ENCODE results near the gene VAPB.
"Not testable (repeated sequence)": the region's sequence is repeated elsewhere in the genome, so short reads cannot be mapped to it uniquely, and the experiment has no call there.

VAPB gene

DNA sequence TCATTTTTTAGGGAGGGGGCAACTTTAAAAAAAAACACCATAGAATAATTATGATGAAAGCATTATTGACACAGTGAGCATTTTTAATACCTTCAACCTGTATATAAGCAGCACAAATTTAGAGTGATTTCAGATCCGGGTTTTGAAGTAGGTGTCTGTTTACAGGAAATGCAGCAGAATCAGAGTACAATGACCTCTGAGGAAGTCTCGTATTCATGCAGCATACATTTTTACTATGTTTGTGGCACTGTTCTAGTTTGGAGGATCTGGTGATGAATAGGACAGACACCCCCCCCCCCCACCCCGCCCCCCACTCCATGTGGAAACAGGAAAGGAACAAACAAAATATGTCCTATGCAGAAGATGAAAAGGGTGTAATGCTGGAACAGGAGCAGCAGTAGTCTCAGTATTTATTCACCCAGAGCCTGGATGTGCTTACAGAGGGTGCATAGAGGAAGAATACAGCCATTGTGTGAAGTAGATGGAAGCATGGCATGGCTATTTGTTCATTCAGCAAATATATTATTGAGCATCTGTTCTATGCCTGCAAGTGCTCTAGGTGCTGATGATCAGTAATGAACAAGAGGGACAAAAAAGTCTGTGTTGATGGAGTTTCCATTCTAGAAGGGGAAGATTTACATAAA is 19.7 kb downstream of the VAPB start:
- no peak for DNase-seq

DNA sequence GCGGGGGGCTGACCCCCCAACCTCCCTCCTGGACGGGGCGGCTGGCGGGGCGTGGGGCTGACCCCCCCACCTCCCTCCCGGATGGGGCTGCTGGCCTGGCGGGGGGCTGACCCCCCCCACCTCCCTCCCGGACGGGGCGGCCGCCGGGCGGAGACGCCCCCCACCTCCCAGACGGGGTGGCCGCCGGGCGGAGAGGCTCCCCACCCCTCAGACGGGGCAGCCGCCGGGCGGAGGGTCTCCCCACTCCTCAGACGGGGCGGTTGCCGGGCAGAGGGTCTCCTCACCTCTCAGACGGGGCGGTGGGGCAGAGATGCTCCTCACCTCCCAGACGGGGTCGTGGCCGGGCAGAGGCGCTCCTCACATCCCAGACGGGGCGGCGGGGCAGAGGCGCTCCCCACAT is 25.2 kb downstream of the VAPB start:
- not testable (repeated sequence) for DNase-seq

DNA sequence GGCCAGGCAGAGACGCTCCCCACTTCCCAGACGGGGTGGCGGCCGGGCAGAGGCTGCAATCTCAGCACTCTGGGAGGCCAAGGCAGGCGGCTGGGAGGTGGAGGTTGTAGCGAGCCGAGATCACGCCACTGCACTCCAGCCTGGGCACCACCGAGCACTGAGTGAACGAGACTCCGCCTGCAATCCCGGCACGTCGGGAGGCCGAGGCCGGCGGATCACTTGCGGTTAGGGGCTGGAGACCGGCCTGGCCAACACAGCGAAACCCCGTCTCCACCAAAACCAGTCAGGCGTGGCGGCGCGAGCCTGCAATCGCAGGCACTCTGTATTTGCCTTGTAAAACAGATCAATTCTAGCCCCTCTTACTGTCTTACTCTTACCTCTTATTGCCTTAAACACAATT is 25.8 kb downstream of the VAPB start:
- not testable (repeated sequence) for DNase-seq

DNA sequence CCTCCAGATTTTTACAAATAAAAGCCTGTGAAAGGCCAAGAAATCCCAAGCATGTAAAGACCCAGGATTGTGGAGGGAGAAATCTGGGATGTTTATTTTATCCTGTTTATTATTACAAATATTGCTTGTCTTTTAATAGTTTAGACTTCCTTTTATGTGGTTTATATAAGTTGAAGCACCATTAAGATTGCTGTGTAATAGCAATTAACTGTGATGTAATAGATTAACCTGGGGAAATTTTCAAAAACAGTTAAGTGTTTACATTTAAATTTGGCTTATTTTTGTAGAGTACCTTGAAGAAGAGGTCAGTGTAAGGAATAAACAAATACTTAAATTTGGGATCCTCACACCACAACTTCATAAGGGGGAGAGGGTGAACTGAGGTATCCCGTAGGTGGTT is 27.0 kb downstream of the VAPB start:
- no peak for DNase-seq

DNA sequence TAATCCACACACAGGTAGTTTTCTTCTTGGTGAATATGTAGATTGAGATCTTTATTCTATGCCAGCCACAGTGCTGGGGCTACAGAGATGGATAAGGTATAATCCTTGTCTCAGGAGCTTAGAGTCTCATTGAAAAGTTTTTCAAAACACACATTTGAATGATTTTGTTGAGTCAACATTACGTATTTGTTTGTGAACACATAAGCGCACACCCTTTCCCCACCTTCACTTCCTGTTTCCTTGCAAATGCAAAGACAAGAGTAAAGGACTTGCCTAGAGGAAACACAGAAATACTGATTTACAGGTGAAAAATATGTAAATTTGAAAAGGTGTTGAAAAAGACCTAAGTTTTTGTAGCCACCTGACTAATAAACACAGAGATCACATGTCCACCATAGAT is 27.8 kb downstream of the VAPB start:
- DNase-seq, result no peak

DNA sequence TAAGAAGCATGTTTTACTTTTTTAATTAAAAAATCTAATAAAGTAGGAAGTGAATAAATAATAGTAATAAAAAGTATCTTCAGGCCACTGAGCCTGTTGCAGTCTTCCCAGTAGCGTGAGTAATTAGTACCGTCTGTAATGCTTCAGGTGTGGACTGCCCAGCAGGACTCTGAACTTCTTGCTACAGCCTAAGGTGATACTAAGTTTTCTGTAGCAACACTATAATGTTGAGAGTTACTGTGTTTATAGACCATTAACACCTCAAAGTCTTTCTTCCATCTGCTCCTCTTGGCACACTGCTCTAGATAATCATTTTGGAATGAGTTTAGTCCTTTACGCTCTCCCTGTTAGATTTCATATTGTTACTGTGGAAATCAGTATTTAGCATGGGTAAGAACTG is 28.4 kb downstream of the VAPB start:
- DNase-seq, result no peak

DNA sequence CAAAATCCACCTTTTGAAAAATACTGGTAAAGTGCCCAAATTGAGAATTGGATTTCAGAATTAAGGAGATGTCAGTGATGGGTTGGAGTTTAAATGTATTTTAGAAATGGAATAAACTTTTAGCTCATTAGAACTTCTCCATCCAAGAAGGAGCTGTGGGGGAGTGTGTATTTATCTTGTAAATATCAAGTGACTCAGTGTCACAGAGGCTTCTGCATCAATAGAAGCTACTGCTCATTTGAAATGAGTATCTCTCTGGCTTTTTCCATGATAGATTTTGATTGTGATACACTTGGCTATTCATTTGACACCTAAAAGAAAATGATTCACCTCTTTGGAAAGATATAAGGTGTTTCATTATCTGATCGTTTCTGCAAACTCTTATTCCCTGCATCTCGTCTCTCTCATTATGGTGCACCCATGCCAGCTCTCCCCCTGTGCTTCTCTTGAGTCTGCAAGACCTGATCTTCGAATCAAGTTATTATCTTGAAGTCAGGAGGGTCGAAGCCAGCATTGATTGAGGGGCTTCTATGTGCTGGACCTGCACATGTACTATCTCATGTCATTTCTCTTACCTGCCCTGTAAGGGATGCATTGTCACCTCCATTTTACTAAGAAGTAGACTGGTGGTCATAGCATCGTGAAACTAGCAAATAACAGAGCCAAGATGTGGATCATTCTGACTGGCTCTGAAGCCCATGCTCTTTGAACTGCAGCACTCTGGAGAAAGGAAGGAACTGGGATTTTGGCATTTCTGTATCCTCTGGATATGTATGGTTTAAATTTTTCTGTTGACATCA is 30.1 kb downstream of the VAPB start:
- no peak for DNase-seq

DNA sequence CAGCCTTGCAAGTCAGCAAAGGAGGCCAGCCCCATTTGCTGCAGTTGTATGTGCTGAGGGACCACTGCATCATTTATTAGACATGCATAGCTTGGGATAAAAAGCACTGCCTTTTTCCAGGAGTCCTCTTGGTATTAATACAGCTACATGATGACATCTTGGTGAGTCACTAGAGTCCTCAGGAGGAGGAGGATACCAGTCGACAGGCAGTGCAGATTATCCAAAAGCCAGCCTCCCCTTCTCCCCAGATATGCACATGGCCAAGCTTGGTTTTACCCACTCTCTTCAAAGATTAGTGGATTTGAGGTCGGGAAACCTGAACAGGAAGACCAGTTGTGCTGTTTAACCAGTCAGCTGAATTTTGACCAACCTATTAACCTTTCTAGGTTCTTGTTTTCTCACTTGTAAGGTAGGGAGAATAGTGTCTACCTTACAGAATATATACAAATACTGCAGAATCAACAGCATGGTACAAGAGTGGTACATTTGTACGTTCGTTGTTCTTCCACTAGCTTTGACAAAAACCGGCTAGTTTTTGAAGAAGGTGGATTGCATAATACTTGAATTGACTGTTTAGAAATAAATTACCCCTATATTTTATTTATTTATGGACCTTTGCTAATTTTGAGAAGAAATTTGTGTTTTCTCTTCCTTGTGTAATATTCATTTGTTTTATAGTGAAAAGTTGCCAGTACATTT is 31.9 kb downstream of the VAPB start:
- DNase-seq, result peak; percentile 14

DNA sequence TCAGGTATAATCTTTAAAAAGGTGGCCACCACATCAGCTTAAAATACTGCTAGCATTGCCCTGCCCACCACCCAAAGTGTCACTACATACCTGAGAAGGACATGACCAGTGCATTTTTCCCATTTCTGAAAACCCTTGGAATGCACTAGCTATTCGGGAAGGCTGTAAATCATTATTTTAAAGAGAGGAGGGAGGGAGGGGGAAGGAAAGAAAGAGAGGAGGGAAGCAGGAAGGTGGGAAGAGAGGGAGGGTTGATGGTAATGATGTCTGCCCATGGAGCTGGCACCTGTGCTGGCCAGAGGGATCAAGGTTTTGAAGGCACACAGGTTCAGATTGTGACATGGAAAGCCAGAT is 32.4 kb downstream of the VAPB start:
- DNase-seq, result no peak

DNA sequence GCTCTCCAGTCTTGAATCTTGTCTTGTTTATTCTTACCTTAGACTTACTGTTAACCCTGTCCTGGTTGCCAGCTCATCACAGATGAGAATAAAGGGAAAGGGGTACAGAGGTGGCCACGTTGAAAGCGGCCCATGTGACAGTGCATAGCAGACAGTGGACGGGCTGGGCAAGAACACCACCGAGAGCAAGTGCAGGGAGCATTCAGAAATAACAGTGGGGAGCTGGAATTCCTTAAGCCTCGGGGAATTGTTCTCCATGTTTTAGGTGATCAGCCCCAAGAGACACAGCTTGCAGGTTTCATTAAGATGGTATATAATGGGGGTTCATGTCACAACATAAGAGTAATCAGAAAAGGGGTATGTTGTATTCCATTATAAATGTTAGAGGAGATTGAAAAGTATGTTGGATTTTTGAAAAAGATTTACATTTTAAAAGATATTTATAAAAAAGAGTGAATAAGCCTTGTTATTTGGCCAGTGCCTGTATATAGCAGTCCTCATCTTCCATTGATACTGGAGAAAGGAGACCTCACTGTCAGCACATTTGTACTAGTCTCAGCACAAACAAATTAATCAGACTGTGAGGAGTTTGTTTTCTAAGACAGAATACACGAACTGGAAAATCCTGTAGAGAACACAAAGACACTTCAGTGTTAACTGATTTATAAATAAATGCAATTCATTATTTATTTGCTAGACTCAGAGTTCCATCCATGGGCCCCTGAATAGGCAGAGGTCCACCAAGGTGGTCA is 35.4 kb downstream of the VAPB start:
- DNase-seq, result no peak

DNA sequence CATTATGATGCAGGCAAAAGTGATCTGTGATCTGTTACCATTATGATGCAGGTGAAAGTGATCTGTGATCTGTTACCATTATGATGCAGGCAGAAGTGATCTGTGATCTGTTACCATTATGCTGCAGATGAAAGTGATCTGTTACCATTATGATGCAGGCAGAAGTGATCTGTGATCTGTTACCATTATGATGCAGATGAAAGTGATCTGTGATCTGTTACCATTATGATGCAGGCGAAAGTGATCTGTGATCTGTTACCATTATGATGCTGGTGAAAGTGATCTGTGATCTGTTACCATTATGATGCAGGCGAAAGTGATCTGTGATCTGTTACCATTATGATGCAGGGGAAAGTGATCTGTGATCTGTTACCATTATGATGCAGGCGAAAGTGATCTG is 38.5 kb downstream of the VAPB start:
- not testable (repeated sequence) for DNase-seq

DNA sequence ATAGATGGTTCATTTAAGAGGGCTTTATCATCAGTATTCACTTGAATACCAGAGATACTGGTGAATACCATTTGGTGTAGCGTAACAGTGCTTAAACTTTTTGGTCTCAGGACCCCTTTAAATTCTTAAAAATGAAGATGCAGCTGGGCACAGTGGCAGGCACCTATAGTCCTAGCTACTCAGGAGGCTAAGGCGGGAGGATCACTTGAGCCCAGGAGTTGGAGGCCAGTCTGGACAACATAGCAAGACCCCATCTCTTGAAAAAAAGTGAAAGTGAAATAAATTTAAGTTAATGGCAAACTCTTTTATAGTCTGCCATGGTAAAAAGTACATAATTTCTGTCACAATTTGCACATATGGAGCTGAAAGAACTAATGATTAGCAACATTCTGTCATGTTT is 39.3 kb downstream of the VAPB start:
- DNase-seq, result no peak

DNA sequence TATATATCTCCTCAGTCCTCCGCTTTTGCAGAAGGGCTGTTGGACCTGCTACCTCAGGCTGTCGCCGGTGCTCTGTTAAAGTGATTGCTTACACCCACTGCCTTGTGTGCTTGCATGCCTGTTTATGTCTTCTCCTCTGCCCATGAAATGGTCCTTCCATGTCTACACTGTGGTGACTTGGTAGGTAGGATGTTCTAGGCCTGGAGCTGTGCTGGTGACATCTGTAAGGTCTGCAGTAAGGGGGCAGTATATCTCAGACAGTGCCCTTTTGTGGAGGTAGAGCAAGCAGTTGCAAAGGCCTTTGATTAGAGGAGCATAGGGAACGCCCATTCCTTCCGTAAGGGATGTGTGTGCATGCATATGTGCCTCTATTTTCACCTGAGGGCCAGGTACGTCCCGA is 40.3 kb downstream of the VAPB start:
- no peak for DNase-seq

DNA sequence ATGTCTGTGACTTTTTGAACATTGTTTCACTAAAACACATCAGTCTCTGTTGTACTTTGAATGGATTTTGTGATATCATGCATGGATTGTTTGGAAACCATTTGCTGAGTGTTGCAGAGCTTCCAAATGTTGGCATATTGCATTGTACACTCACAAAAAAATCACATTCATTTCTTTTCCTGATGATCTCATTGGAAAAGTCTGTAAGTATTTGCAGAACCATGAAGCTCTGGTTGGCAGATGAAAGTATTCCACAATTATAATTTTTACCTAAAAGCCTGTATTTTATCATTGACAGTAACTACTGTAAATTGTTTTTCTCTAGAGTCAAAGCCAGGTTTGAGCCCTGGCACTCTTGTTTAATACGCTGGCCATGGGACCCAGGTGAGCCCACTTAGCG is 42.1 kb downstream of the VAPB start:
- no peak for DNase-seq

DNA sequence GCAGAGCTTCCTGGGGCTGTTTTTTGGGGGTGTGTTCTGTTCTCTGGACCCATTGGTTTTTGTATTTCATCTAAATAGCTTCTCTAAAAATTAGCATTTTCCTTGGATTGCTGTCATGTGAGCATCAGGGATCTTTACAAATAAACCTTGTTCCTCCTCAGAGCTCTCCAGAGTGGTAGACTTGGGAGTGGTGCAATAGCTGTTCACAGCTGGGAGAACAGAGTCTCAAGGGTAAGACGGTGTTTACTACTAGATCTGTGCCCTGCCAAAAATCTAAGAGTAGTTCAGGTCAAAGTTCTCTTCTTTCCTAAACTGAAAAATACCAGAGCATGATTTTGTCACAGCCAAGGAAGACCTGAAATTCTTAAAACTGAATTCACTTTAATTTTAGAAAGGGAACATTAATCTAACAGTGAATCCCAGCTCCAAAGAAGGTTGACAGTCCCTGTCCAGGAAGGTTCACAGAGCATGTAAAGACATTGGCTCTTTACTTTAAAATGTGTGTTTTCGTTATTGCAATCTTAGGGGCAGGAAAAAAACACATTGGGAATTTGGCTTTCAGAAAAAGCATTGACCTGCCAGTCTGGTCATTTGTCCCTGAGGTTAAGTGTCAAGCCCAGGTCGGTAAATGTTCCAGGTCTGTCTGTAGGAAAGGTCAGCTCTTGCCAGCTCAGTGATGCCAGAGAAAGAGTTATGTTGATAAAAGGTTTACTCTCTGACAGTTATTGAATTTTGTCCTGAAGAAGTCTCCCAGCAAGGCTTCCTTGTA is 43.3 kb downstream of the VAPB start:
- no peak for DNase-seq

DNA sequence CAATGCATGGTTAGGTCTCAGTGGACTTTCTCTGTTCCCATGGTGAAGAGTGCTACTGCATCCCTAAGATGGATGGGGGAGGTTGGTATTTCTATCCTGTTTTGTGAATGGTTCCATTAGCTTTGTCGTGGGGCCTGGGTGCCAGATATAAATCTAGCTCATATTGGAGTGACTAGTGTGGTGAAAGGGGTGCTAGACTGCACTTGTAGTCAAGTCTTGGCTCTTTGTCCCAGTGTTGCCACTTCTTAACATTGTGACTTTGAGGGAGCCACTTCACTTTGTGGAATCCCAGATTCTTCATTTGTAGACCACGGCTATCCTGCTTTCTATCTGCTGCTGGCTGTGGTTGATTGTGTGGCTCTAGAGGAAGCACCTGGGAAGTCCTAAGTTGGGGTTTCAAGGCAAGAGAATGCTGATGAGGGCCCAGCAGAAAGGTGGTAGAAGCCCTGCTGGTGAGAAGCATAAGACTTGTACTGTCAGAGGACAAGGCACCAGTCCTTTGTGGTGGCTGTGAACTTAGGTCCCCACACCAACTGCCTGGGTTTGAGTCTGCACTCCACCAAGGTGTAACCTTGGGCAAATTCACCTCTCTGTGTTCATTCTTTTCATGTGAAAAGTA is 44.1 kb downstream of the VAPB start:
- DNase-seq, result peak; percentile 8

DNA sequence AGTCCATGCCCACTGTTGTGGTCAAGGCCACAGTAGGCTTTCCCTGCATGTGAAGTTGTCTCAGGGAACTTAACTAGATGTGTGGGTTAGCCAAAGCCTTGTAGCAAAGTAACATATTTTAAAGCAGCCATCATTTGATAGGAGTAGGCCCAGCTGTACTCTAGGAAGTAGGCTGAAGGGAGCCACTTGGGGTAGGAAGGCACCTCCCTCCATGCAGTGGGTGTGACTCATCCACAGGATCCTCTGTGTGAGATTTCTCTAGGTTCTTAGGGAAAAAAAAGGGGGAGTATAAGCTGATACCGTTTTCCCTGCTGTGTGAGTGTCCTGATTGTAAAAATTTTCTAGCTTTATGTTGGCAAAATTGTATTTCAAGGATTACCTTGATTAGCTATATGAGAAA is 44.7 kb downstream of the VAPB start:
- DNase-seq, result peak; percentile 11

DNA sequence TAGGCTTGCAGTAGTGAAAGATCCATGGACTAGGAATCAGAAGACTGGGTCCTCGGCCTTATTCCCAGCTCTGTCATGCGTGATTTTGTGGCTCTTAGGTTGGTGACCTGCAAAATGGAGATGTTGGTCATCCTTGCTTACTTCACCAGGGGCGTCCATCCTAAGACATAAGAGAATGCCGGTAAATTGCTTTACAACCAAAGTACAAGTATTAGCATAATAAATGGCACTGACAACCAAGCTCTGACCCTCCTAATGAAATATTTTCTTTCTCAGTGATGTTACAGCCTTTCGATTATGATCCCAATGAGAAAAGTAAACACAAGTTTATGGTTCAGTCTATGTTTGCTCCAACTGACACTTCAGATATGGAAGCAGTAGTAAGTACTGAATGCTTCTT is 45.3 kb downstream of the VAPB start:
- DNase-seq, result no peak

DNA sequence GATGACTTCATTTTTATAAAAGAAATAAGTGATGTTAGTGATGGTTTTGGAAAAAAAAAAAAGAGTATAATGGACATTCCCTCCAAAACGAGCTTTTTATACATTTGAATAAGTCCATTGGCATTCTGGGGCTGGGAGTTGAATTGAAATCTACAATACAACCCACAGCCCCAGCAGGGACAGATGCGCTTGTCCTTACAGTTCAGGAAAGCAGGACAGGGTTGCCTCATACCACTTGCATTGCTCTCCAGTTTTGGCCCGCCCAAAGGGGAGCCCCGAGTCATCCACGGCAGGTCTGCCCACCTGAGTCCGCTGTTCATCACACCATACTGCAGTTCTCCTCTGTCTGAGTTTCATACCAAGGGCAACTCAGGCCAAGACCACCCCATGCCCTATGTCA is 46.2 kb downstream of the VAPB start:
- no peak for DNase-seq

DNA sequence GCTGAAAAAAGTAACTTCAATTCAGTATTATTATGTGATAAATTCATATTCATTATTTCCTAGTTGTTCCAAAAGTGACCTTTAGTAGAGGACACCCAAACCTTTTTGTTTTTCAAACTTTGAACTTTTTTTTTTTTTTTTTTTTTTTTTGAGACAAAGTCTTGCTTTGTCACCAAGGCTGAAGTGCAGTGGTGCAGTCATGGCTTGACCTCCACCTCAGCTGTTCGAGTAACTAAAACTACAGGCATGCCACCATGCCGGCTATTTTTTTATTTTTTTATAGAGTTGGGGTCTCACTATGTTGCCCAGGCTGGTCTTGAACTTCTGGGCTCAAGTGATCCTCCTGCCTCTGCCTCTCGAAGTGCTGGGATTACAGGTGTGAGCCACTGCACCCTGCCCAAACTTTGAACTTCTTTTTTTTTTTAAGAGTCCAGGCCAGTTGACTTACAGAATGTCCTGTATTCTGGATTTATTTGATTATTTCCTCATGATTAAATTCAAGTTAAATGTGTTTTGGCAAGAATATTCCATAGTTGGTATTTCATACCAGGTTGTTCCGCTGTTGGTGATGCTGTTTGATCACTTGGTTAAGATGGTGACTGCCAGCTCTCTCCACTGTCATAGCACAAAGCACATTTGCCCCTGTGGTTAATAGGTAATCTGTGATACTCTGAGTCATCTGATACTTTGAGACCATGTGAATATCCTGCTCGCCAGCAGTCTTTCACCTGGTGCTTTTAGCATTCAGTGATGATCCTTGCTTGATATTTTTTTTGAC is 48.0 kb downstream of the VAPB start:
- no peak for DNase-seq

Data from hematopoietic multipotent progenitor cell treated with erythropoietin and hydrocortisone succinate and interleukin-3 and kit ligand, for 4 days (in vitro differentiated cells).